ENCODE data around the gene MYLK.

MYLK gene

DNA sequence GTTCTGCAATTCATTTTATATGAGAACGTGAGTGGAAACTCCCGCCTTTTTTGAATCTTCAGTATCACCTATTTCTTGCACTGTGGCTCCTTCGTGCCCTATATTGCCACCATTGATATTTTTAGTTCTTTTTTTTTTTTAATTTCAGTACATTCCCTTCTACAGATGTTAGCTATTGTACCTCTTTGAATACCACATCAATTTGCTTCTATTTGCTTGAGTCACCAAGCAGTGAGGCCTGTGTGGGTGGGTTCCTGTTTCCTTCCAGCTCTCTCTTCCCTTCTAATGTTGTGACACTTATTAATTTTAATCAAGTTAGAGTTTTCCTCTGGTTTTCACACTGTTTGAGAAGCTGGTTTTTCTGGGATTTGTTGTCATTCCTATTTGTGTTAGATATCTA, 308.0 kb downstream of the MYLK start:
- DNase-seq: no peak

DNA sequence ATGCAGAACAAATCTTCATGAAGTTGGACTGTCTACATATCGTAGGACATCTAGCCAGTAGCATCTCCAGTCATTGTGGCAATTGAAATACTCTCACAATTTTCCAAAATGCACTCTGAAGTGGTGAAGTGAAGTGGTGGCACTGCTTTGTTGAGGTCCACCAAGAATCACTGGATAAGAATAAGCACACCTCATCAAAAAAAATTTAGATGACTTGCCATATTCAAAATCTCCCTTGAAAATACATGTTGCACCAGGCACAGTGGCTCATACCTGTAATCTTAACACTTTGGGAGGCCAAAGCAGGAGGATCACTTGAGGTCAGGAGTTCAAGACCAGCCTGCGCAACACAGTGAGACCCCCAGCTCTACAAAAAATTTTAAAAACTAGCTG, 312.2 kb downstream of the MYLK start:
- no peak for DNase-seq

DNA sequence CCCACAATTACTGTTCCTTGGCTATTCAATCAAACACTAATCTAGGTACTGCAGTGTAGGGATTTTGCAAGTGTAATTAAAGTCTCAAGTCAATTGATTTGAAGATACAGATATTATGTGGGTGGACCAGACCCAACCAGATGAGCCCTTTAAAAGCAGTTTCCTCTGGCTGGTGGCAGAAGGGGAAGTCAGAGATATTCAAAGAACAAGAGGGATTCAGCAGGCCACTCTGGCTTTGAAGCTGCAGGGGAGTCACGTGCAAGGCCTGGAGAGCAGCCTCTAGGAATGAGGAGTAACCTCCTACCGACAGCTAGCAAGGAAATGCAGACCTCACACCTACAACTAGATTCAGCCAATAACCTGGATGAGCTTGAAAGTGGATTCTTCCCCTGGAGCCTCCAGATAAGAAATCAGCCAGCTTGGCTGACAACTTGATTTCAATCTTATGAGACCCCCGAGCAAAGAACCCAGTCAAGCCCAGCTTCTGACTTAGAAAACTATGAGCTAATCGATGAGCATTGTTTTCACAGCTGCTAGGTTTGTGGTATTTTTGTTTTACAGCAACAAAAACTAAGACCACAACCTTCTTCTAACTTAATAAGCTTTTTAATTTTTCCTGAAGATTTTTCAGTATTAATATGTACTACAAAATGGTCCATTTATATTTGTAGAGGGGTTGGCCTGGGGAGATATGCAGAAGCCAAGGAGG, 312.7 kb downstream of the MYLK start:
- DNase-seq: no peak

DNA sequence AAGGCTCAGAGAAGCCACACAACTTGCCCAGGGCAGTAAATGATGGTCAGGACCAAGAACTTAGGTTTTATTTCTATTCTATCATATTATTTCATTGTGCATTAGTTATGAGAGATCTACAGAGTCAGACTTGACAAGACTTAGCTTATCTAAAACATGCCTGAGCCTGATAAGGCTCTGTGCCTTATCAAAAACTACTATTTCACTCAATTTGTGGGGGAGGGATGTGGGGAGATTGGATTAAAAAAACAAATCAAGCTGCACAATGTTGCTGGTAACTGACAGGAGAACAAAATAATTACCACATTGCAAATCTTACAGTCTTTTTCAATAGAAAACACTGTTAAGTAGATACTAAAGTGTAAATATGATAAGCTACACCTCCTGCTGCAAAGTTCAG, 315.3 kb downstream of the MYLK start:
- DNase-seq: no peak

DNA sequence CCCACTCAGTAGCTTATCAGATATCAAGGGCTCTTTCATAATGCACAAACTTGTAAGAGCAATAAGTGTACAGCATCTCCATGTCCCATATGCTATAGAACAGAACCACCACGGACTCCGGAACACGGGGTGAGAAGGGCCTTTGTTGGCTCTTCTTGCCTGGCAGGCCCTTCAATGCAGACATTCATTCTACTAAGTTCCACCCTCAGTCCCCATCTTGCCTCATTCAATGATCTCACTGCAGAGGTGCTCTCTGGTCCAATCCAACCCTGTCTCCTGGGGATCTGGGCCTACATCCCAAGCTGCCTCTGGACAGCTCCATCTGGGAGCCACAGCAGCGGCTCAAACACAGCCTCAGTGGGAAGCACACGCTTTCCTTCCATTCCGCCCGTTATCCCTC, 316.1 kb downstream of the MYLK start:
- DNase-seq: no peak

DNA sequence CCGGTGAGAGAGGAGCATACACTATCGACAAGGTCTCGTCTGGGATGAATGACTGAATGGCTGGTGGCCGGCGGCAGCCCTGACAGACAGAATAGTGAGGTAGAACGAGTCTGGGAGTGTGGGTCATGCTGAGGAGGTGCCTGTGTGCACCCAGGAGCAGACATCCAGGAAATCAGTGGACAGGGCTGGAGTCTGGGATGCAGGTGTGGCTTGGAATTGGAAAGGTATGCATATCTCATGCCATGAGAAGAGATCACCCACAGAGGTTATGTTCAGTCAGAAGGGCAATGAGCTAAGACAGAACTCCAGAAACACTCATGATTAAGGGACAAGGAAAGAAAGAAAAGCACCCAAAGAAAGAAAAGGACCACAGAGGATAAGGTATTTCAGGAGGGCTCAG, 320.1 kb downstream of the MYLK start:
- DNase-seq: no peak

DNA sequence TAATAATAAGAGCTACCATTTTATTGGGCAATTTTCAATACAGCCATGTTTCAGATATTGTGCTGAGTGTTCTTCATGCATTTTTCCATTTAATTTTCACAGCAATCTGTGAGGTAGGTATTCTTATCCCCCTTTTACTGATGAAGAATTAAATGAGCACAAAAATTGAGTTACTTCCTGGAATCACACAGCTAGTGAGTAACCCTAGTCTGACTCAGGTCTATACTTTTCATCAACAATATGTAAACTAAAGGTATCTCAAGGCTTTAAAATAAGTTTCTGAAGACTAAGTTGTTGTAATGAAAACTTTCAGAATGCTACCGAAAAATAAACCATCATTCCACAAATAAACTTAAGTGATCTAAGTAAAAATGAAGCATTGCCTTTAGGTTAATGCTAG, 321.6 kb downstream of the MYLK start:
- no peak for DNase-seq

DNA sequence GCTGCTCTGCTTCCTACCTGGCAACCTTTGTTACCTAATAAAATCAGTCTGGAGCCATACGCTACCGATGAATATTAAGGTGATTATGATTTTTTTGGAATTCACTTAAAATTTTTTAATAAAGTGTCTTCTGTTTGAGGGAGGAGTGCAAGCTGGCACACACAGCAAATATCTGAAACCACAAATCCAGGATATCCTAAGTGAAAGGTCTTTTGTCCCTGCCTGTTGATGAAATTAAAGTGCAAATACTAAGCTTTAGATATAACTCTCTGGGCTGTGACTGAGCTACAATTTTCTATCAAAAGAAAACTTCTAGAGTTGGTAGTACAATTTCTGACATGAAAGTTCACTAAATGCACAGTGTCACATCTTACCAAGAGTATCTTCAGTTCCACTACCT, 322.9 kb downstream of the MYLK start:
- DNase-seq: no peak
